RPMI8226 (cell line): ENCODE data around the gene SART1.

ENCODE experiments used
- DNase-seq: peaks from one replicate; pipeline ENCODE4 v3.0.0-alpha.2; 2015

SART1 gene

DNA sequence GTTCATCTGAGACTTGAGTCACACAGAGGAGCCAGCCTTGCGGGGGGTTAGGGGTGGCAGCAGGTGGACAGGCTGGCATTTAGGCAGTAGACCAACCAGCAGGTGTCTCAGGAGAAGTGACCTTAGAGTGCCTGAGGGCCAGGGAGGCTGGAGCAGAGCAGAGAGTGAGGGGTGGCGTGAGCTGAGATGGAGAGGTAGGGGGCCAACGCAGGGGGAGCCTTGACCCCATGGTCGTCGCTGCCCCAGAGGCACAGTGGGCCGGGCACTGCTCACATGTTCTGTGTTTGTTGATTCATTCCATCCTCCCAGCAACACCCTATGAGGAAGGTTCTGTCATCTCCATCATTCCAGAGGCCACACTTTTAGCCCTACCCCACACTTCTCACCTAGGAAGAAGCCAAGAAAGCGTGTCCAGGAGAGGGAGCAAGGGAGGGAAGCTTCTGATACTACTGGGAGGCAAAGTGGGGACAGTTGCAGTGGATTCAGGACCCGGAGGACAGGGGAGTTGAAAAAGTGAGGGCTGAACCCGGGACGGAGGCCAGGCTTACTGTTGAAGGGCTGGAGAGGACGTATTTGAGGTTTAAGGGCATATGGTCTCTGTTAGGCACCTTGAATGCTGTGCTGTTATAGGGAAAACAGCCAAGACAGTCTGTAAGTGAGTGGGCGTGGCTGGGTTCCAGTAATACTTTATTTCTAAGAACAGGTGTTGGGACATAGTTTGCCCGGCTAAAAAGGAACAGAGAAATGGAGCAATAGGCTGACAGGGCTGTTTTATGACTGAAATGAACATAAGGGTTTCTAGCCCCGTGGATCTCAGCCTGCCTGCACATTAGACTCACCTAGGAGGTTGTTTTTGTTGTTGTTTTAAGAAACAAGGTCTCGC lies 7.3 kb downstream of the SART1 start:
- peak; percentile 50 for DNase-seq

DNA sequence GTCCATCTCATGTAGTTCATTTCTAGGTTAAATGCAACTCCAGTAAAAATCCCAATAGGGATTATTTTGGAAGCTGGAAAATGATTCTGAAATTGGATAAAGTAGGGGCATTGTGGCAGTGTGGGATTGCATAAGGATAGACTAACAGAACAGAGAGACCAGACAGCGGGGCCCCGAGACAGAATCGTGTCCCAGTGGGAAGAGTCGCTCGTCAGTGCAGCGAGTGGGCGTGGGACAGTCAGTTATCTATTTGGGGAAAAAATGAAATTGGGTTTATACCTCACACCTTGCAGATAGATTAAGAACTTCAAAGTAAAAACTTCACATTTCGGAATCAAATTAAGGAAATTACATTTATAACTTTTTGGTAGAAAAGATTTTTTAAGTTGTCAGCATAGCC lies 10.6 kb downstream of the SART1 start:
- DNase-seq, result no peak

DNA sequence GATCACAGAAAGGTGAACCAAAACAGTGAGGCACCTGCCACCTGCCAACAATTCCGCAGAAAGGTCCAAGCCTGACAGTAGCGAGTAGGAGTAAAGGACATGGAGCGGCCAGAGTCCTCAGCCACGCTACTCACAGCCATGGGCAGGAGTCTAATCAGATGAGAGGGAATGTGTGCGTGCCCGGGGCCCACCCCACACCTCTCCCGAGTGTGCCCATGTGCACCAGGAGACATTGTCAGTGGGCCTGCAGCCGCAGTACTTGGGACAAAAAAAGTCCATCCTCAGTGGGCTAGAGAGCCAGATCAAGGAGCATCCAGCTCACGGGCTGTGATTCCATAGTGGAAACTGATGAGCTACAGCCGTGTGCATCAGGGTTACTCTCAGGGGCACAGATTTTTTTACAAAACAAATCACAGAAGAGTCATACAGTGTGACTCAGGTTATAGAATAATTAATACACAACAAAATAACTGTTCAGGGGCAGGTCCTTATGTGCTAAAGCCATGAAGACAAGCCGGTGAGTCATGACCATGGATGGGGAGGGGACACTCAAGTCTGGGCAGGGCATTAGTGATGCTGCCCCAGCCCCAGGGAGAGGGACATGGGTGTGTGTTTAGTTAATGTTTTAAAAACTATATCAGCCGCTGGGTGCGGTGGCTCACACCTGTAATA lies 12.0 kb downstream of the SART1 start:
- no peak for DNase-seq

DNA sequence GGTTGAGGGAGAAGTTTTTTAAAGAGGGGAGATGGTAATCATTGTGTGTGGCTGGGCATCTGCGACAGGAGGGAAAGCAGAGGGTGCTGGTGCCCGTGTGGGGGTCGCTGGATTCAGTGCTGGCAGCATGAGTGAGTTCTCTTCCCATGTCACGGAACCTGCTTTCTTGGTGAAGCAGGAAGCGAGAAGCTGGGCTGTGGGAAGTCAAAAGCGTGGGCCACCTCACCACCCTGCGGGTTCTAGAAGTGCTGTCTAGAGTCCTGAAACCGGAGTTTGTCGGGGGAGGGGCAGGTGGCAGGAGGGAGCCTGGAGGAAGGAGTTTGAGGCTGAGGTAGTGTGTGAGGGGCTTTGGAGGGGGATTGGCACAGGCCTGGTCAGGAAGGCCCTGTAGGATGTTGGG lies 14.2 kb downstream of the SART1 start:
- DNase-seq, result no peak

DNA sequence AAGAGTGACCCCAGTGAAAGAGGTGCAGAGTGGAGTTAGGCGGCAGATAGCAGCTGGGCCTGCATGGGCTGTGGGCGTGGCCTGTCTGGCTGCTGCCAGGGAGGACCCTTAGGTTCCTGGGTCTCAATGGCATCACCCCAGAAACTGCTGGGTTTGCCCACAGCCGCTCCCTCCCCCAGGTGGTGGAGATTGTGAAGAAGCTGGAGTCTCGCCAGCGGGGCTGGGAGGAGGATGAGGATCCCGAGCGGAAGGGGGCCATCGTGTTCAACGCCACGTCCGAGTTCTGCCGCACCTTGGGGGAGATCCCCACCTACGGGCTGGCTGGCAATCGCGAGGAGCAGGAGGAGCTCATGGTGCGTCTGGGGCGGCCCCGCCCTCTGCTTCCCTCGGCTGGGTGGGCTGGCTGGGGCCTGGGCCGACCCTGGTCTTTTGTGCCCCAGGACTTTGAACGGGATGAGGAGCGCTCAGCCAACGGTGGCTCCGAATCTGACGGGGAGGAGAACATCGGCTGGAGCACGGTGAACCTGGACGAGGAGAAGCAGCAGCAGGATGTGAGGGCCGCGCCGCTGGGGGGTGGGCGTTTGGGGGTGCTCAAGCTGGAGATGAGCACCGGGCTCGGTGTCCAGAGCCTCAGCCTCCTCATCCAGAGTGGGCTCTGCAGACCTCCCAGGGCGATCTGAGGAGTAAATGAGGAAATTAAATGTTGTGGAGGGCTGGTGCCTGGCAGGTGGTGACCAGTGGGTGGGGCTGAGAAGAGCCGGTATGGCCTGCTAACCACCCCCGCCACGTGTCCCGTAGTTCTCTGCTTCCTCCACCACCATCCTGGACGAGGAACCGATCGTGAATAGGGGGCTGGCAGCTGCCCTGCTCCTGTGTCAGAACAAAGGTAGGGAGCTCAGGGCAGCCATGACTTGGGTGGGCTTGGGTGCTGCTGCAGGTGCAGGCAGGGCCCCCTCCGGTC lies 15.0 kb downstream of the SART1 start:
- DNase-seq, result no peak

DNA sequence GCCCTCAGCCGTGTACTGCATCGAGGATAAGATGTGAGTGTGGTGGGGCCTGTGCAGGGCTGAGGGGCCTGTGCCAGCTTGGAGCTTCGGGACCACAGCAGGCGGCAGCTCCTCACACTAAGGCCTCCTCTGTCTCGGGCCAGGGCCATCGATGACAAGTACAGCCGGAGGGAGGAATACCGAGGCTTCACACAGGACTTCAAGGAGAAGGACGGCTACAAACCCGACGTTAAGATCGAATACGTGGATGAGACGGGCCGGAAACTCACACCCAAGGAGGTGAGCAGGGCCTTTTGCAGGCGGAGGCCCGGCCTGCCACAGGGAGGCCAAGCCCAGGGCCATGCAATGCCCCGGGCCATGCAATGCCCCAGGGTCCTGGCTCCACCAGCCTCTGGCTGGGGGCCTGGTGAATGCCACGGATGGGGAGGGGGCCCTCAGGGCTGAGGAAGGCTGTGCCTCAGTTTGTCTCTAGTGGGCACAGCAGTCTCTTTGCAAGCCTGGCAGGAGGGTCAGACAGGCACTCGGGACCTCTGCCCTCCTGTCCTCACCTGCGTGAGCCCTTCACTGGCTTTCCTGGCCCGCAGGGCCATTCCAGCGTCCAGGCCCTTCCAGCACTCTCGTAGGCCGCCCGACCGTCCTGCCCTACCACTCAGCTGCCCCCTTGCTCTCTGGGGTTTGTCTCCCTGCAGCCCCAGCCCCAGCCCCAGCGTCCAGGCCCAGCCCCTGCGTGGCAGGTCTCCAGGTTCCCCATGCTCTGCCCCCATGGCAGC lies 16.3 kb downstream of the SART1 start:
- no peak for DNase-seq

DNA sequence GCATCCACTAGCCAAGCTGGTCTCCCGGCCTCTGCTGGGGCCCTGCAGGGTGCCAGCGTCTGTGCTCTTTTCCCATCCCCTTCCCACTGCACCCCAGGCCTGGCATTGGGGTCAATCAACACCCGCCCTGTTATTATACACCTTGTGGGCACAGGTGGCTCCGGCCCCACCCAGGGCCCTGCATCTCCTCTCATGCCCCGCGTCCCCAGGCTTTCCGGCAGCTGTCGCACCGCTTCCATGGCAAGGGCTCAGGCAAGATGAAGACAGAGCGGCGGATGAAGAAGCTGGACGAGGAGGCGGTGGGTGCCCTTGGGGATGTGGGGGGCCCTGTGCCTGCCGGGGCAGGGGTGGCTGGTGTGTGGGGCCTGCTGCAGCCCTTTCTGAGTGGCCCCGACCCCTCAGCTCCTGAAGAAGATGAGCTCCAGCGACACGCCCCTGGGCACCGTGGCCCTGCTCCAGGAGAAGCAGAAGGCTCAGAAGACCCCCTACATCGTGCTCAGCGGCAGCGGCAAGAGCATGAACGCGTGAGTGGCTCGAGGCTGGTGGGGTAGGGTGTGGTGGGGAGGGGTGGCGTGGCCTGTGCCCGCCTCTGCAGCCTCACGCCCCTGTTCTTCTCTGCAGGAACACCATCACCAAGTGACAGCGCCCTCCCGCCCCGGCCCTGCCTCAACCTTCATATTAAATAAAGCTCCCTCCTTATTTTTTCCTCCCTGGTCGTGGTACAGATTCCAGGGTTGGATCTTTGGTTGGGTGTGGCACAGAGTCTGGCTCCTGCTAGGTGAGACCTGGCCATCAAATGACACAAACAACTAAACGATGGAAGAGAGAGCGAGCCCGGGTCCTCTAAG lies 17.1 kb downstream of the SART1 start:
- no peak for DNase-seq

DNA sequence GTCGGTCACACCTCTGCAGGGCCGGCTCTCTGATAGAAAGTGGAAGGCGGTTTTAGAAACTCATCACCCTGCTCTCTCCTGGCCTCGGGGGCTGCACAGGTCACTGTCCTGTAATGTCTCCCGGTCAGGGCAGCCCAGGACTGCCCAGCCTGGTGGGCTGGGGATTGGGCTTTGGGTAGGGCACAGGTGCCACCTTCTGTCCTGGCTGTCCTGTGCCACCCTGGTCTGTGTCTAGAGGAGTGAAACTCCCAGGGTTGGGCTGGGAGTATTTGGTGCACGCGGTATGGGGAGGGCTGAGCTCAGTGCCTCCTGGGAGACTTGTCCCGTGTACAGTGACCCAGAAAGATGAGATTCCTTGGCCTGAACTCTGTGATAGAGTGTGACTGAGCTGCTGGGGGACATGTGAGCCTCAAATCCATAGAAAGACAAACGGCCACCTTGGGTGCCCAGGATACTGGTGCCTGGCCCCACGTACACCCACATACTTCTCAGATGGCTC lies 17.8 kb downstream of the SART1 start:
- no peak for DNase-seq

DNA sequence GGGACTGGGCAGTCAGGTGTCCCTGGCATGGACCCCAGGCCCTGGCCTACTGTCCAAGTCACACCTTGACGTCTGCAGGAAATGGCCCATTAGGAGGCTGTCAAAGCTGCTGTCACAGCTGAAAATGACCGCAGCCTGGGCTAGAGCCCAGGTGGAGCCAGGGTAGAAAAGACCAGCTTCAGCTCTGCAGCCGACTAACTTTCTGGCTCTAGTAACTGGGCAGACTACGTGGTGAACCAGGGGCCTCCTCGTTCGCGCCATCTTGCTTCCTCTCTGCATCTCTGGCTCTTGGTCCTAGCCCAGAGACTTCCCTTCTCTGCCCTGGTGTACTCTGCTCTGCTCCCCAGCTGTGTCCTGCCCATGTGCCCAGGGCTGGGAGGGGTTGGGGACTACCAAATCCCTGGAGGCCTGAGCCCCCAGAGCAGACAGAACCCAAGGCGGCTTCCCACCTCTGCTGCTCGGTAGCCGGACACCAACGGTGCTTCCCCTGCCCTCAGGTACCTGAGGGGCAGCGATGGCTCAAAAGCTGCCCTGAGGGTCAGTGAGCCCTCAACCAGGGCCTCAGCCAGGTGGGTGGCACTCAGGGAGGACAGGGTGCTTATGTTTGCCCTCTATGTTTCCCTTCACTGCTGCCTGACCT lies 19.7 kb downstream of the SART1 start:
- DNase-seq, result peak; percentile 70

DNA sequence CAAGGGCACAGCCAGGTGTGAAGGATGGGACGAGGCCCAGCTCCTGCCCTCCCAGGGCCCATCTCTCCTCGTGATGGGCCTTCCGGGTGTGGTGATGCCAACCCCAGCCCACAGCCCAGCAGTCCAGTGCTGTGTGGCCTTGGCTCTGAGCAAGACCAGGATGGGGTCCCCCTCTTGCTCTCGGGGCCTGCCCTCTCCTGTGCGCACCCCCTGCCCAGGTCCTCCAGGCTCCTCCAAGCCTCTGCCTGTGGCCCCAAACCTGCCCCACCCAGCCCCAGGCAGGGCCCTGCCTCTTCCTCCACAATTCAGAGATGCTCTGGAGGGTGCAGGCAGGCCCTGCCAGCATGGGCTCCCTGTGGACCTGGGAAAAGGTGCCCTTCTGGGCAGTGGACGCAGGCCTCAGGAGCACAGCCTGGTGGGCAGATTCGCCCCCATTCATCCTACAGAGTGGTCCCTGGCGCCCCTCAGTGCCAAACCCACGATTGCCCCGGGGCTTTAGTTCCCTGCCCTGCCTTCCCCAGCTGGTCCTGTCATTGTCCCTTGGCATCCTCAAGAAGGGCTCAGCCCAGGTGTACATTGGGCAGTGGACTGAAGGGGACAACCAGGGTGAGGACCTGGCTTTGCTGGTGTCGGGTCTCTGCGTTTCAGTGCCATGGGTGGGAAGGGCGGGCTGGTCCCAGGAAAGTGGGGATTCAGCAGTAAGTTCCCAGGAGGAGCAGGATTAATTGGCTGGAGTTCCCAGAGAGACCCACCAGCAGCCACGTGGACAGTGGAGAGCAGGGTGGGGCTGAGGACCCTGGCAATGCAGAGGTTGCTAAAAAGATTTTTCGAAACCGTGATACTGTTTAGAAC lies 20.7 kb downstream of the SART1 start:
- DNase-seq, result no peak

DNA sequence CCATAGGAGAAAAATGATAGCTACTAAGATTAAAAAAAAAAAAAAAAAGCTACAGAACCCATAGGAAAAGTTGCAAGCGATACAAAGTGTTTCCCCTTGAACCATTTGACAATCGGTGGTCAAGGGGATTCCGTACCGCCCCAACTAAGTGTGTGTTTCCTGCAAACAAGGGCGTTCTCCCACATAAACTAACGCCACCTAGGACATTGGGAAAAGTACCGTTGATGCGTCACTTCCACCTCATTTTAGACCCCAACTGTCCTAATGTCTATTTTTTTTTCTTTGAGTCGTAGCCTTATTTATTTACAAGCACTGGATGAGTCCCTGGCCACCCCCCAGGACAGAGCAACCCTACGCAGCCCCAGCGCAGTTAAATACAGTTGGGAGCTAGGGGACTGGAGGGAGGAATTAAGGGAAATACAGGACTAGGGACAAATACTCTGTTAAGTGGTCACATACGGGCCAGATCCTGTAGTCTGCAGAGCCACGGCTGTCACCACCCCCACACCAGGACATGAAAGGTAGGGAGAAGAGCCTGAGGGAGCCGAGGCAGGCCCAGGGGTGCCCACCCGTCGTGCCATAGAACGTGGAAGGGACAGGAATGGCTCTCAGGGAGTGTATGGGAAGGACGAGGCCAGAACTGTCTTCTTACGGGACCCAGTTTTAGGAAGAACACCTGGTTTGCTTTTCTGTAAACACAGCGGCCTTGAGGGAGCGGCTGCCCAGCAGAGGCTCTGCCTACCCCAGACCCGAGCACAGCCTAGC lies 21.5 kb downstream of the SART1 start:
- no peak for DNase-seq

DNA sequence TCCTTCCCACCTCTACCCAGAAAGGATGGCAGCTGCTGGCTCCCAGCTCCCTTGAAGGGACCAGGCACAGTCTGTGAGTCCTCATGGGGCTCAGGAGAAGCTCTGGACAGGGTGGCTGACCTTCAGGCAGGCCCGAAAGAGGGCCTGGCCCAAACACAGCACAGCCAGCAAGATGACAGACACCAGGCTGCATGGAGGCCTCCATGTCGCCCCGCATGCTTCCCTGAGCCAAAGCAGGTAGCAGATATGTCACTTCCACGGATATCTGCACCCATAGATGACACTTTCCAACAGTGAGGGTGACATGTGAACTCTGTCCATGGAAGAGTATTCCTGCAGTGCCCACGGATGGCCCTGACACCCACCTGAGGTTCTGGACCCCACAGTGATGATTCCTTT lies 22.1 kb downstream of the SART1 start:
- no peak for DNase-seq

DNA sequence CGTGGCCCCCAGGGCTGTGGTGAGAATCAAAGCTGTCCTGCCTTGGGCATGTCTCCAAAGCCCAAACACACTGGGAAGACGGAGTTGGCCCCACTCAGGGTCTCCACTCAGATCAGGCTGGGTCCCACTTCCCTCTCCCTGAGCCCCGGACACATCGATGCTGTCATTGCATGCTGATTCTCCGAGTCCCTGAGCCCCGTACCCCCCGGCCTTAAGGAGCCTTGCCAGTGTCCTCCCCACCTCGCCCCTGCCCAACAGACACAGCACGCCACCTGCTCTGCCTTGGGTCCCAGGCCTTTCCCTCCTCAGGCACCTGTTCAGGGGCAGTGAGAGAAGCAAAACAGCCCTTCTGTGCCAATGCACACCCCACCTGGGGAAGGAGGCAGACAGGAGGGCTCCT lies 25.8 kb downstream of the SART1 start:
- DNase-seq, result no peak

DNA sequence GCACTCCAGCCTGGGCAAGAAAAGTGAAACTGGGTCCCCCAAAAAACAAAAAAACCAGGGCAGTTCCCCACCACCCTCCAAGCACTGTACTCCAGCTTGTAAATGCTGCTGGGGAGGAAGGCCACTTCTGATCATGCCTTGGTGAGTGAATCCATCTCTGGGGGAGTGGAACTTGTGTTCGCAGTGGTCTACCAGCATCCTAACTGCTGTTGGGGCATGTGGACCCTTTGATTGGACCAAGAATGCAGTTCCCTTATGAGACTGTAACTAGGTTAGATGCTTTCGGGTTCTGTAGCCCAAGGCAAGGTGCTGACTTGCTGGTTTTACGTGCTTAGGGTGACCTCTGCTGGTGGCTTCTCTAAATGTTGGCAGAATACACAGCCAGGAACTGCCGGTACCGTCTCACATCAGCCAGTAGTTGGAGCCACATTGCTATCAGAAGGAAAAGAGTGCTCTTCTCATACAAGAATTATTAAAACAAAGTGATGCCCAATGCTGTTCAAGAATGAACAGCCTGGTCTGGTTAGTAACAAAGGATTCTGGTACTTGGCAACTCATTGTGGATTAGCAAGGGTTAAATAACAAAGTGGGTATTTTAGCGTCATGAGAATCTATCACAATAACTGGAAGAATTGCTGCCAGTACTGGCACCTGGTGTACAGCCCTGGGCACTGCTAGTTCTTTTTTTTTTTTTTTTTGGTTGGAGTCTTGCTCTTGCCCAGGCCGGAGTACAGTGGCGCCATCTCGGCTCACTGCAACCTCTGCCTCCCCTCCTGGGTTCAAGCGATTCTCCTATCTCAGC lies 27.5 kb downstream of the SART1 start:
- DNase-seq, result peak; percentile 97

DNA sequence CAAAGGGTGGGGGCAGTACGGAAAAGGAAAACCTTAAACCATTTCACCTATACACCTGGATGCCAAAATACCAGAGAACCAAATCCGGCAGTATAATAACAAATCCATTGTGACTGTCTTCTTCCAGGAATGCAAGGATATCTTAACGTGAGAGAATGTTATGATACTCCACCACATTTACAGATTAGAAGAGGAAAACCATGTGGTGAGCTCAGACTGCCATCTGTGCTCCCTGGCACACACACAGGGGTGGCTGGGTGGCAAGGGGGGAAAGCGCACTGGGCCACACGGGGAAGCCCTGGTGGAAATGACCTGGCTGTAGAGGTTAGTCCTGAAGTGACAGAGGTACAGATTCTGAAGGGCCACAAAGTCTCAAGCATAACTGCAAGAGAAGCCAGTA lies 30.5 kb downstream of the SART1 start:
- DNase-seq, result no peak

DNA sequence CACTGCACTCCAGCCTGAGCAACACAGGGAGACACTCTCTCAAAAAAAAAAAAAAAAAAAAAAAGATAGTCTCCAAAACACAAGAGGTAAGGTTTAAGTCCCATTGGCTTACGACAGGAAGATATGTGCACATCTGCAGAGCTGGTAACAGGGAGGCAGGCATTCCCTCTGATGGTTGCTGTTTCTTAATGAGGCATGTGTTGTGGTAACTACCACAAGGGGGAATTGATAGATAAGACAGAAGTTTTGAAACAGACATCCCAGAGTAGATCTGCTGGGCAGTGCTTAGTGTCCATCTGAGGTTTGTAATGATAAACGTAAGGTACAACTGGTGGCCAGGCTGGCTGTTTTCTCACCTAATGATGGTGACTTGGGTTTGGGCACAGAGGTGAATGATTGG lies 35.8 kb downstream of the SART1 start:
- no peak for DNase-seq

DNA sequence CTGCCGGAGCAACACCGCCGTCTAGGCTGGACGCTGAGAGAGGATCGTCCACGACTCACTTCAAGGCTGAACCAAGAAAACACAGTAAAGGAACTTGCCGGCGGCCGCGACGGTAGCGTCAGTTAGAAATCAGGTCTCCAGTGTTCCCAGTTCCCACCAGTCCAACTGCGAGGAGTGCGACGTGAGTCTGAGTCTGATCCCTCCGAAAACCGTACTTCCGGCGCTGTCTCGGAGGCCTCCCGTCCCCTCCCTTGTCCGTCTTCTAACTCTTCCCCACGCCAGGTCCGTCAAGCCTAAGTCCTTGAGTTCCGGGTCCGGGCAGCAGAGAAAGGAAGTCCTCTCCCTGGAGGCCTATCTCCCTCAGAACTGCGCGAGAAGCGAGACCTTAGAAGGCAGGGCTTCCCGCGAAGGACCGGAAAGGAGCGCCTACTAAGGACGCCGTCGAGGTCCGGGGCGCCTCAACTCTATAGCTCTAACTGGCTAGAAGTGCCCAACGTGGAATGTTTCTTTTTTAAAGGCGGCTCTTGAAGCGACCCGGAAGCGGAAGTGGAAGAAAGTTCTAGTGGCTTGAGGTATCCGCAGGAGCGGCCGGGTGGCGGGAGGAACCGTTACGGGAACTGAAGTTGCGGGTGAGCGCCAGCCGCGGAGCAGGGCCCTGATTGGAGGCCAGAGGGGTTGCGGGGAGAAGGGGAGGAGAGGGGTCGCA lies 40.6 kb downstream of the SART1 start, which contains the start of the genes BANF1 and EIF1AD:
BANF1 (plus strand) TSS at position 562 of the 706 bp plus-strand sequence. CDS start 748 bp downstream, outside the sequence.
EIF1AD (minus strand) TSS at position 216 of the 706 bp plus-strand sequence. CDS start 1,768 bp downstream, outside the sequence.
- DNase-seq, result peak; percentile 99
